Keratinocyte (primary cell): Measurements from ENCODE around the gene MINDY4. TPM values are rescaled to one million over a fixed set of nuclear protein-coding genes. Genes with fewer than 3 reads are reported as not detected.

Experiments
- DNase-seq: peaks from one replicate; pipeline ENCODE4 v3.0.0-alpha.2; 2011; ENCODE audit warnings: low read depth, missing footprints, low spot score
- FAIRE-seq: peaks from 2 replicates; lab custom pipeline; 2011; peaks lifted over from hg19 to GRCh38; lab: Jason Lieb, UNC
- H2AFZ ChIP-seq: 2 replicates; pipeline ENCODE4 v1.6.0; 2012; ENCODE audit warnings: low read length, control low read depth, inconsistent platforms; ENCODE audit not compliant: control insufficient read depth
- H3K27ac ChIP-seq: 2 replicates; pipeline ENCODE4 v1.5.1; 2011; ENCODE audit warnings: low read length; ENCODE audit not compliant: control insufficient read depth, insufficient read depth
- H3K27me3 ChIP-seq: 3 replicates; pipeline ENCODE4 v1.6.0; 2011; ENCODE audit warnings: low read length; ENCODE audit not compliant: control insufficient read depth, insufficient read depth; ENCODE audit errors: extremely low read depth
- H3K36me3 ChIP-seq, 2 experiments: 2 replicates in 1 of 2; 3 replicates in 1 of 2; pipeline ENCODE4 v1.5.1; 2011; ENCODE audit warnings: low read length in 2 of 2, mild to moderate bottlenecking in 1 of 2; ENCODE audit not compliant: control insufficient read depth in 2 of 2, insufficient read depth in 2 of 2; ENCODE audit errors: extremely low read depth in 1 of 2
- H3K4me1 ChIP-seq: 3 replicates; pipeline ENCODE4 v1.5.1; 2011; ENCODE audit warnings: low read length; ENCODE audit not compliant: control insufficient read depth, insufficient read depth; ENCODE audit errors: extremely low read depth
- H3K4me2 ChIP-seq: 3 replicates; pipeline ENCODE4 v1.6.0; 2011; ENCODE audit warnings: low read depth, low read length; ENCODE audit not compliant: control insufficient read depth, insufficient read depth; ENCODE audit errors: extremely low read depth
- H3K4me3 ChIP-seq, 3 experiments: fragments of 200-600 bp in 1 of 3; sonication (generic) in 1 of 3; 2 replicates in 2 of 3; 3 replicates in 1 of 3; pipeline ENCODE4 v1.5.1; 2011 to 2016; ENCODE audit warnings: low read length in 3 of 3, mild to moderate bottlenecking in 3 of 3, control low read depth in 2 of 3, inconsistent platforms in 1 of 3, low read depth in 1 of 3, mixed read lengths in 1 of 3, mixed run types in 1 of 3, moderate library complexity in 1 of 3; ENCODE audit not compliant: control insufficient read depth in 2 of 3, insufficient read depth in 2 of 3; ENCODE audit errors: extremely low read depth in 1 of 3
- H3K79me2 ChIP-seq: 2 replicates; pipeline ENCODE4 v1.6.0; 2012; ENCODE audit warnings: low read length; ENCODE audit not compliant: control insufficient read depth, insufficient read depth
- H3K9ac ChIP-seq: 3 replicates; pipeline ENCODE4 v1.6.0; 2011; ENCODE audit warnings: low read length; ENCODE audit not compliant: control insufficient read depth, insufficient read depth; ENCODE audit errors: extremely low read depth
- H3K9me1 ChIP-seq: 3 replicates; pipeline ENCODE4 v1.6.0; 2011; ENCODE audit warnings: low read length; ENCODE audit not compliant: control insufficient read depth, insufficient read depth; ENCODE audit errors: extremely low read depth
- H3K9me3 ChIP-seq: 2 replicates; pipeline ENCODE4 v1.5.1; 2012; ENCODE audit warnings: low read depth, low read length; ENCODE audit not compliant: control insufficient read depth
- H4K20me1 ChIP-seq: 3 replicates; pipeline ENCODE4 v1.6.0; 2011; ENCODE audit warnings: low read length; ENCODE audit not compliant: control insufficient read depth, insufficient read depth; ENCODE audit errors: extremely low read depth
- CTCF ChIP-seq, 3 experiments: IDR thresholded peaks in 1 of 3; conservative IDR thresholded peaks in 1 of 3; optimal IDR thresholded peaks in 1 of 3; 2 replicates in 2 of 3; 3 replicates in 1 of 3; pipeline versions ENCODE3 to v1.5.1; 2011; ENCODE audit warnings: low read length in 3 of 3, mild to moderate bottlenecking in 3 of 3, moderate library complexity in 2 of 3, control low read depth in 1 of 3, inconsistent platforms in 1 of 3; ENCODE audit not compliant: insufficient read depth in 2 of 3; ENCODE audit errors: extremely low read depth in 1 of 3
- EZH2 ChIP-seq: IDR thresholded peaks from one replicate; pipeline ENCODE4 v1.6.1; 2012; ENCODE audit warnings: inconsistent platforms, mild to moderate bottlenecking, low read length, moderate library complexity
- dilution Hi-C: fragments of 300-500 bp; cut with MboI; formaldehyde crosslinking; loops from one replicate; pipeline ENCODE4 v1.7.0; 2020; ENCODE audit warnings: low sequenced_read_pairs; ENCODE audit not compliant: extremely low pct_ligation_motif_present
- polyA plus RNA-seq, 5 experiments: library from polyadenylated mRNA; depleted of rRNA in 3 of 5; stranded (reverse) in 3 of 5; stranded (forward) in 1 of 5; unstranded in 1 of 5; fragments of >200 nt; gene quantifications; 1 replicate in 1 of 5; 2 replicates in 3 of 5; 3 replicates in 1 of 5; pipeline versions ENCODE4 v1.2.1 to v1.2.3, GENCODE V29; 2011 to 2012; ENCODE audit warnings: missing spikeins in 2 of 5, low read depth in 1 of 5, low replicate concordance in 1 of 5

MINDY4 gene
- polyA plus RNA-seq, 1 donor (not counting 4 experiments of a cell fraction or from before 2014, with no cell fraction given) = 1.5 TPM

DNA sequence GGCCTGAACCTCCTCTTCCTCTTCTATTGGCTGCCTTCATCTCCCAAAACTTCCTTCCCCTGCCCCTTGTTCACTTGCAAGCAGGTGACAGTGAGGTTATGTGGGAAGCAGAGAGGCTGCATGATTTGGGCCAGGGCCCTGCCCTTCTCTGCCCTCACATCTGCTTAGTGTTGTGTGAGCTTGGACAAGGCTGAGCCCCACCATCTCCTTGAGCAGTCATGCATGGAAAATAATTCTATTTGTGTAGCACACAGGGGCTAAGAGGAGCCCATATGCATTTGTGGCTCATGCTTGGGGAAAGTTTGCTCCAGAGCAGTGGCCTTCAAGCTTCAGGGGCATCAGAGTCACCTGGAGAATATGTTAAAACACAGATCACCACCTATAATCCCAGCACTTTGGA, 113.7 kb downstream of the MINDY4 start:
- DNase-seq (no peak), FAIRE-seq (no peak)
- H3K27me3 ChIP-seq = peaks cover 3% of the 10 kb centered on the region
- H3K79me2 ChIP-seq = no peaks in the 10 kb centered on the region
- H3K9me3 ChIP-seq = no peaks in the 10 kb centered on the region
- H3K36me3 ChIP-seq = no peaks in the 10 kb centered on the region
- no peak for TF ChIP-seq EZH2
- TF ChIP-seq CTCF (optimal IDR thresholded peaks at IDR 0.05 in 1 of 3, IDR thresholded peaks at IDR 0.05 in 1 of 3, conservative IDR thresholded peaks at IDR 0.05 in 1 of 3; ENCODE audit: extremely low read depth in 1 of 3, insufficient read depth in 2 of 3, low read length in 3 of 3) = no peak
- no peak overlapping the region for H3K9ac ChIP-seq
- H3K27ac ChIP-seq = no peak overlapping the region
- H3K9me1 ChIP-seq = no peaks in the 10 kb centered on the region
- no peaks in the 10 kb centered on the region for H4K20me1 ChIP-seq
- no peak overlapping the region for H3K4me3 ChIP-seq
- no peak overlapping the region for H3K4me2 ChIP-seq
- no peak overlapping the region for H2AFZ ChIP-seq
- dilution Hi-C loops = no loop called here
- no peaks in the 10 kb centered on the region for H3K4me1 ChIP-seq

- peaks cover 10% of the 10 kb centered on the region for H3K27me3 ChIP-seq
- H3K36me3 ChIP-seq = no peaks in the 10 kb centered on the region
- H3K9me3 ChIP-seq = no peaks in the 10 kb centered on the region
- H3K9ac ChIP-seq = no peak overlapping the region
- no peak overlapping the region for H3K4me2 ChIP-seq
- no peak overlapping the region for H3K27ac ChIP-seq
- DNase-seq (no peak), FAIRE-seq (no peak)
- dilution Hi-C loops = no loop called here
- no peaks in the 10 kb centered on the region for H3K9me1 ChIP-seq
- TF ChIP-seq CTCF (optimal IDR thresholded peaks at IDR 0.05 in 1 of 3, IDR thresholded peaks at IDR 0.05 in 1 of 3, conservative IDR thresholded peaks at IDR 0.05 in 1 of 3; ENCODE audit: extremely low read depth in 1 of 3, insufficient read depth in 2 of 3, low read length in 3 of 3) (no peak), EZH2 (no peak)
- H2AFZ ChIP-seq = no peak overlapping the region
- no peaks in the 10 kb centered on the region for H3K4me1 ChIP-seq
- H4K20me1 ChIP-seq = no peaks in the 10 kb centered on the region
- H3K4me3 ChIP-seq = no peak overlapping the region
- no peaks in the 10 kb centered on the region for H3K79me2 ChIP-seq
These were observed 115.4 kb downstream of the MINDY4 start for GRCh38 chr7:30886608-30887011.
